ENCODE results near the gene CTRL.

DNA sequence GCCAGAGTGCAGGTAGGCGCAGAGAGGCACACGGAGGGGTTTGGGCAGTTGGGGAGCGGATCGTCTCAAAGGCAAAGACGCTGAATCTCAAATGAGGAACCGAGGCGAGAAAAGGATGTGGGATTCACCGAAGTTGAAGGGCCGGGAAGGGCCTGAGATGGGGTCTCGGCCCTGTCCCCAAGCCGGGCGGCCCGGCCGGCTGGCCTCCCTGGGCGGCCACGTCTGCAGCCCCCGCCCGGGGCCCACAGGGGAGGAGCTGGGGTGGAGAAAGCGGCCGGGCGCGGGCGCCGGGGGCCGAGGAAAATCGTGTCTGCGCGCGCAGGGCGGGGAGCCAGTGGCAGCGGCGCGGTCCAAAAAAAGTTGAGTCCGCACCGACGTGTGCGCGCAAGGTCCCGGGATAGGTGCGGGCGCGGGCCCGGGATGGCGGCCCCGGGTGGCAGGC lies 36.3 kb upstream of the CTRL start:
- TF ChIP-seq, protein P1, sequence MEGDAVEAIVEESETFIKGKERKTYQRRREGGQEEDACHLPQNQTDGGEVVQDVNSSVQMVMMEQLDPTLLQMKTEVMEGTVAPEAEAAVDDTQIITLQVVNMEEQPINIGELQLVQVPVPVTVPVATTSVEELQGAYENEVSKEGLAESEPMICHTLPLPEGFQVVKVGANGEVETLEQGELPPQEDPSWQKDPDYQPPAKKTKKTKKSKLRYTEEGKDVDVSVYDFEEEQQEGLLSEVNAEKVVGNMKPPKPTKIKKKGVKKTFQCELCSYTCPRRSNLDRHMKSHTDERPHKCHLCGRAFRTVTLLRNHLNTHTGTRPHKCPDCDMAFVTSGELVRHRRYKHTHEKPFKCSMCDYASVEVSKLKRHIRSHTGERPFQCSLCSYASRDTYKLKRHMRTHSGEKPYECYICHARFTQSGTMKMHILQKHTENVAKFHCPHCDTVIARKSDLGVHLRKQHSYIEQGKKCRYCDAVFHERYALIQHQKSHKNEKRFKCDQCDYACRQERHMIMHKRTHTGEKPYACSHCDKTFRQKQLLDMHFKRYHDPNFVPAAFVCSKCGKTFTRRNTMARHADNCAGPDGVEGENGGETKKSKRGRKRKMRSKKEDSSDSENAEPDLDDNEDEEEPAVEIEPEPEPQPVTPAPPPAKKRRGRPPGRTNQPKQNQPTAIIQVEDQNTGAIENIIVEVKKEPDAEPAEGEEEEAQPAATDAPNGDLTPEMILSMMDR (IDR thresholded peaks at IDR 0.05), result no peak
- TF ChIP-seq POLR2A (IDR thresholded peaks at IDR 0.05), result no peak

Data from adrenal gland (tissue), 5 donors.